ENCODE data around the gene CDC42SE2.
"Not testable (repeated sequence)": the region's sequence is repeated elsewhere in the genome, so short reads cannot be mapped to it uniquely, and the experiment has no call there.

CDC42SE2 gene

DNA sequence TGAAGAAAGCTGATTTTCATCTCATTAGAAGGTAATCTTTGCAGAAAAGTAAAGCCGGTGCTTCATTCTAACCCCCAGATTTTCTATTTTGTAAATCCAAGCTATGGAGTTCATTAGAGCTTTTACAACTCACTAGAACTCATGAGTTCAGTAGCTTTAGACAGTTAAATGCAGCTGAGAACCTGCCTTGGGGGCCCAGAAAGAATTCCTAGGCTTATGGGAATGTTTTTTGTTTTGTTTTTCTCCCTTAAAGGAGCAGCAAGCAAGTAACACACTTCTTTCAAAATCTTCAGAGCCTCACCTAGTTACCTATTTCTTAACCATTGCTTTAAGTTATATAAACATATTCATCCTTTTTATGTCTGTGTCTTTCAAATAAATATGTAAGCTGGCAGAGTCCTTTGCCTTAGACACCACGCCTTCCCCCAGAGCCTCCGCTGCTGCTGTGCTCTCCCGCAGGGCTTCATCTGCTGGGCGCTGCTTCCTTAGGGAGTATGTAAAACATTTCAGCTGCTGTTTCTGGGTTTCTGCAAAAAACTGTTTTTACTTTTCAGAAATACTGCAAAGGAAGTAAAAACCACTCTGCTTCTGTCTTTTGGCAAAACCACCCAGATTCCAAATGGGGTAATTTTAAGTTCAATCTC lies 132.9 kb downstream of the CDC42SE2 start:
- no peak for DNase-seq

DNA sequence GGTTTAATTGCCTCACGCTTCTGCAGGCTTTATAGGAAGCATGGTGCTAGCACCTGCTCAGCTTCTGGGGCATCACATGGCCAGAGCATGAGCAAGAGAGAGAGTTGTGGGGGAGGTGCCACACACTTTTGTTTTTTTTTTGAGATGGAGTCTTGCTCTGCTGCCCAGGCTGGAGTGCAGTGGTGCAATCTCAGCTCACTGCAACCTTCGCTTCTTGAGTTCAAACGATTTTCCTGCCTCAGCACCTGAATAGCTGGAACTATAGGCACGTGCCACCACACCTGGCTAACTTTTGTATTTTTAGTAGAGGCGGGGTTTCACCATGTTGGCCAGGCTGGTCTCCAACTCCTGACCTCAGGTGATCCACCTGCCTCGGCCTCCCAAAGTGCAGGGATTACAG lies 135.2 kb downstream of the CDC42SE2 start:
- not testable (repeated sequence) for DNase-seq

DNA sequence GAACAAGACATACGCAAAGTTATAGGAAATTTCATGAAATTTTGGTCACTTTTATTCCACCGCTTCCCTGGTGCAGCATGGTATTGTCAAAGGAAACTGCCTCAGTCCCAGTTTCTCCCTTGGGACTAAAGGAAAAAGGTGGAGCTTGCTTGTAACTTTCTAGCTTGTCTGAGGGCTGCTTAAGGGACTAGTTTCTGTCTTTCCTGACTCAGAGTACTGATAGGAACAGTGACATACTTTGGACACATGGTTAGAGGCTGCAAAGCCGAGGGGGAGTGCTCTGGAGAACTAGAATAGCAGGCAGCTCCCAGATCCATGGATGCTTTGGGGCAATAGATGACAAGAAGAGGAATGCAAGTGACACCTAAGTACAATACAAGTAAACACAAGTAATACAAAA lies 136.7 kb downstream of the CDC42SE2 start:
- DNase-seq, result no peak

DNA sequence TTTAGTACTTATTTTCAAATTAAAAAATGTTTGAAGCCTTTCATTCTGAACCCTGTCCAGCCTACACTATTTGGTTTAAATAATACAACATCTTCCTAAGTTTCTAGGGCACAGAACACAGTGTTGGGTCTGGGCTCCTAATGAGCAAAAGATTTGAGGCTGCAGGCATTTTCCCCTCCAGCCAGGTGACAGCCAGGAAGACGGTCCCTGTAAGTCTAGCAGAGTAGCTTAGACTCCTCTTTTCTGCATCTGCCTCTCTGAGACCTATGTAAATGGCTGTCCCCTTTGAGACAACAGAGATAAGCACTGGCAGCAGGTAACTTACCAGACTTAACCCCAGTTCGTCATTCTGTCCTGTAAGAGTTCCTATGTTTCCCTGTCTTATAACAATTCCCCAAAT lies 141.8 kb downstream of the CDC42SE2 start:
- DNase-seq, result no peak

DNA sequence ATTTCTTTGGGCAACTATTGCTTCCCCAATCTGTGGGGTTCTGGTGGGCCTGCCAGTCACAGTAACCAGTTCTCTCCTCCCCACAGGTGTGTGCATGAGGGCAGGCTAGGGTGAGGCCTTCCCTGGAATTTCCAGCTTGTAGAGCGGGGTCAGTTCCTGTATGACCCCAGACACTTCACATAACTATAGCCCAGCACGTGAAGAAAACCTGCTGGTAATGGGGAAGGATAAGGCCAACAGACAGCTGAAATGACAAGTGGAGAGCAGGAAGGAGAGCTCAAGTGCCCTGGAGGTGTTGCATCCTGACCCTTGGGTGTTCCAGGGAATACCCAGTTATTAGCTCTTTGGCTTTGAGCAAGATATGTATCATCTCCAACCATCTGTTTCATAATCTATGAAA lies 142.2 kb downstream of the CDC42SE2 start:
- DNase-seq, result no peak

DNA sequence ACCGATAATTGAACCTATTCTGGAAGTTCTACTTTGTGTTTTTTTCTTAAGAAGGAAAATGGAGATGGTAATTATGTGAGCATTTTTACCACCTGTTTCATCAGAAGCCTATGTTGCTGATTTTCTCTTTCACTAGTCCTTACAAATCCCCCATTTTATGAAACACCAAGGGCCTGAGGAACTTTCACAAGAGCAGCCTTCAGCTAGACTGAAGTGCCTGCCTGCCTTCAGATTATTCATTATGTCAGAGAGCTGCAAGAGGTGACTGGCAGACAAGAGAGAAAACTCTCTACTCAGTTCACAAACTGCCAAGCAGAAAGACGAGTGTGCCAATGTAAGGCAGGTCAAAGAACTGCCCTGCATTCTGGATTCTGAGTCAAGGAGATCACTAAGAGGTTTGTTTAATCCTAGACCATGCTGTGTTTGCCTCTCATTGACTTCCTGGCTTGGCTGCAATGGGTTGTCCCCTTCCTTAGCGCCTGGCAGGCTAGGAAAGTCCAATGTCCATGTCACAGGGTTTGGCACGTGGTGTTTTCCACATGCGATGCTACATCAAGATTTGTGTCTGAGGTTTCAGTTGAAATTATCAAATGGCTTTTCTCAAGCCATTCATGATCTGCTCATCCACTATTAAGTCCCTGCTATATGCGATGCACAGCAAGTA lies 143.3 kb downstream of the CDC42SE2 start:
- no peak for DNase-seq

DNA sequence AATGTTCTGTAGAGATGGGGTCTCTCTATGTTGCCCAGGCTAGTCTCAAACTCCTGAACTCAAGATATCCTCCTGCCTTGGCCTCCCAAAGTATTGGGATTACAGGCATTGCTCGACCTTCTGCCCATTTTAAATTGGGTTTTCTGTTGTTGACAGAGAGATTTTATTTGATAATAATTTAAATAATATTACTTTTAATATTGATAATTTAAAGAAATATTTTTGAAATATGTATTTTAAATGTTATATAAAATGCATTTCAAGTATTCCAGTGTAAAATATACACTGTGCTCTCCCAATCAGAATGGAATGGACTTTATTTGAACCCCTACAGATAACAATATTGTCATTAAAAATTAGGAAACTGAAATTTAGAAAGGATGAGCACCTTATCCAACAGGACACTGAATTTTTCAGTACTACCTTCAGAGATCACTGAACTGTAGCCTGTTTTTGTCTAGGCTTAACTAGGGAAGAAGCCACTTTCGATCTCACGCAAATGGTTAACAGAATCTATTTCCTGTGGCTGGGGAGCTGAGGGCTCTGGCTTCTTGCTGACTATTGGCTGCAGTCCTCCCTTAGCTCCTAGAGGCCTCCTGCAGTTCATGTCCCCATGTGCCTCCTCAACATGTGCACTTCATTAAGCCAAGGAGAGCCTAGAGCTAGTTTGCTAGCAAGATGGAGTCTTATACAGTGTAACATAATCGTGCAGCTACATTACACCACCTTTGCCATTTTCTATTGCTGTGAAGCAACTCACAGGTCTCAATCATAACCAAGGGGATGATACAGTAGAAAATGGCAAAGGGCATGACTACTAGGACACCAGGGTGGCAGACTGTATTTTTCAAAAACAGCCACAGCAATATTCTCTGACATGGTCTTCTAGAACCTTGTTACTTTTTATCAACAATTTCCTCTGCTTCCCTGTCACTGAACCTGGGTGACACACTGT lies 150.0 kb downstream of the CDC42SE2 start:
- DNase-seq, result peak; percentile 45

DNA sequence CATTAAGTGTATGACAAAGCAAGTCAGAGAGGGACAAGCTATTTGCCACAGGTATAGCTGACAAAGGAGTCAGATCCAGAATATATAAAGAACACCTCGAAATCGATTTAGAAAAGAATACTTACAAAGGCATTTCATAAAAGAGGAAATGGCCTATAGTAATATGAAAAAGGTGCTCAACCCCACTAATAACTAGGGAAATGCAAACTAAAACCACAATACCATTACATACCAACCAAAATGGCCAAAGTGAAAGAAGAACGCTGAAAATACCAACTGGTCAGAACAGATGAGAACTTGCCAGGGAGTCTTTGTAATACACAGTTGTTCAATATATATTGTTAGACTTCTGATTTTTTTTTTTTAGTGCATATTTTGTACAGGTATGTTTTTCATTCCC lies 152.9 kb downstream of the CDC42SE2 start:
- DNase-seq, result no peak

DNA sequence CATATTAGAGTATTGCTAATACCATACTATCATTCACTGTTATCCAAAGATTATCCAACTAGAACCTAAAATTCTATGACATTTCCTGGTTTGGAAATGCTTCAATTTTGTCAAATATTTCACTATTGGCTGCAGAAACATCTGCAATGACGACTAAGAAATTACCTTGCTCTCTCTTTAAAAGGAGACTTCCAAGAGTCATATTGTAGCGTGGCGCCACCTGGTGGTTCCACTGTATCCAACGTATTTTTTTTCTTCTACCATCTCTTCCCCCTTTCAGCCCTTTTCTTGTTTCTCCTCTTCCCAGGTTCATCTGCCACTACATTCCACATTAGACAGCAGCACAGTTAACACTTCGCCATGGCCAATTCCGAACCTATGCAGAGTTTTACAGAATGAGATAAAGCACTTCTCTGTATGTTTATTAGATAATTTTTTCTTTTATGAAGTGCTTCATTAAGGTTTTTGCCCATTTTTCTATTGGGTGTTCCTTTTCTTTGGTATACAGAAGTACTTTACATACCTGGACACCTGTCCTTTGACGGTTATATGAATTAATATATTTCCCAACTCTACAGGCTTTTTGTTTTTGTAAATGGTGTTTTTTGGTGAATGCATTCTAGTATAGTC lies 153.5 kb downstream of the CDC42SE2 start:
- DNase-seq, result peak; percentile 91

DNA sequence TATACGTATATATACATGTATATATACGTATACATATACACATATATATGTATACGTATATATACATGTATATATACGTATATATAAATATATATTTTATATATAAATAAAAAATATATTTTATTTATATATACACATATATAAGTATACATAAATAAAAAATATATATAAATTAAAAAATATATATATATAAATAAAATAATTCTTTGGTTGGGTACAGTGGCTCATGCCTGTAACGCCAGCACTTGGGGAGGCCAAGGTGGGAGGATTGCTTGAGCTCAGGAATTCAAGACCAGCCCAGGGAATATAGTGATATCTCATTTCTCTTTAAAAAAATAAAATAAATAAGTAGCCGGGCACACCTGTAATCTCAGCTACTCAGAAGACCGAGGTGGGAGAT lies 155.0 kb downstream of the CDC42SE2 start:
- DNase-seq, result no peak

DNA sequence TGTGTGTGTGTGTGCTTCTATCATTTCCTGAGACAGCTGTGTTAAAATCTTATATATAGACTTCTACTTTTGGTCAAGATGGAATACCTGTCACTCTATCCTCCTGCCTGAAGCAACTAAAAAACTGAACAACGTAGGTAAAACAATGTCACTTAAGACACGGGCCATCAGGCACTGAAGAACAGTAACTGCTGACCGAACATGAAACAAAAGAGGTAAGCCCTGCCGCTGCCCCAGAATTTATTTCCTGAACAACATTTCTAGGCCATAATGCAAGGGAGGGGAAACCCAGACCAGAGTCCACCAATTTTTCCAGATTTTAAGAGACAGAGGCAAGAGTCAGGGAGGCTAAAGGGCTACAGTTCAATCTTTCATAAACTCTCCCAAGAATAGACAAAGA lies 156.0 kb downstream of the CDC42SE2 start:
- DNase-seq, result no peak

DNA sequence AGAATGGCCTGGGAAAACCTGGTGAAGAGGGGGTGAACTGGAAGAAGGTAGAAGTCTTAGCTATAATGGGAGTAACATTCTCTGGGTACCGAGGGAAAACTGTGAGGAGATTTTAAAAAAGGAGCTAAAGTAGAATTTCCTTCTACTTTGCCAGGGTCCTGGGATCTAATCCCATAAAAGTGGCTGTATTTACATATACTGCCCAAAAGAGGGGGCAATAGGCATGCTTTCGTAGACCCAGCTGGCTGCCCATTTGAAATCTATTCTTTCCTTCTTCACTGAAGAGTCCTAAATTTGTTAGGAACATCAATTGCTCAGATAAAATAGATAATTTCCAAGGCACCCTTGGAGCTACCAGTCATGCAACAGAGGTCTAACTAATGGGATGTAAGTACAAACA lies 159.2 kb downstream of the CDC42SE2 start:
- DNase-seq, result no peak

DNA sequence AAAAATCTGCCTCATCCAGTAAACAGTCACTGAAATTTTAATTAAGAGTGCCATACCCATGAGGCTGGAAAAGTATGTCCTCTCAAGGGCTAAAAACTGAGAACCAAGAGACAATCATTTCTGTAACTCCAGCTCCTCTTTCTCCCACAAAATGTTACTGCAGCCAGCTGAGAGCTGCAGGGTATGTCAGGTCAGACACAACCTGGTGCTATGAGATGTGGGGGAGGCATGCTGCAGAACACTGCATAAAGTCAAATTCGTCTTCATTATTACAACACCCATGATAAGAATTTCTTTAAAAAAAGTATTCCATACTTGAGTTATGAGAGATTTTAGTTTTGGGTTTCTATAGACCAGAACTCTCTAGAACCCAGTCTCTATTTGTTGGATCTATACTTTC lies 162.2 kb downstream of the CDC42SE2 start:
- no peak for DNase-seq

DNA sequence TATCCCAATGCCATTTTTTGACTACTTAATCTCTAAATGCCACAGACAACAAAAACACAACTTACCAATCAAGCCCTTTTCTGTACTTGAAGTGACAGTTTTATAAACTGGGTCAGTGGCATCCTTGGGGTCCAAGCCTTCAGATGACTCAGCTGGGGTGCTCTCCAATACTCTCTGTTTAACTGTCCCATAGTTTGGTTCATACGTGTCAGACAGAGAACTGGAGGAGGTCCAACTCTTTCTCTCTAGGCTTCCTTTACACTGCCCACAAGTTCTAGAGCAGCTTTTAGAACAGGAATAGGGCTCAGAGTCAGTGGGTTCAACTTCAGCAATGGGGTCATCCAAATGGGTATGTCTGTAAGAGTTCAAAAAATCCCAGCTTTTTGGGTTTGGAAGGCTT lies 166.9 kb downstream of the CDC42SE2 start:
- no peak for DNase-seq

DNA sequence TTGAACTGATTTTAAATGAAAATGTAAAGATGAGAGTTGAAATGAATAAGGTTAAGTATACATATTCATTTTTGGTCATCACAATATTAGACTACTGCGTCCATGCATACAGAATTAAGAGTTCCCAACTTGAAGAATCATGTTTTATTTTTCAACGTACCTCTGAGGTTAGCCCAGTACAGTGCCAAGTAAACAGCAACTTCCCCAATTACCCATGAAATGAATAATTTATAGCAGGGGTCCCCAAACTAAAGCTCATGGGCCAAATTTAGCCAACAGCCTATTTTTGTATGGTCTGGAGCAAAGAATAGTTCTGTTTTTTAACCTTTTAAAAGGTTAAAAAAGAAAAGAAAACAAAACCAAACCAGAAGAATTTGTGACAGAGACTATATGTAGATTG lies 167.9 kb downstream of the CDC42SE2 start:
- DNase-seq, result no peak

DNA sequence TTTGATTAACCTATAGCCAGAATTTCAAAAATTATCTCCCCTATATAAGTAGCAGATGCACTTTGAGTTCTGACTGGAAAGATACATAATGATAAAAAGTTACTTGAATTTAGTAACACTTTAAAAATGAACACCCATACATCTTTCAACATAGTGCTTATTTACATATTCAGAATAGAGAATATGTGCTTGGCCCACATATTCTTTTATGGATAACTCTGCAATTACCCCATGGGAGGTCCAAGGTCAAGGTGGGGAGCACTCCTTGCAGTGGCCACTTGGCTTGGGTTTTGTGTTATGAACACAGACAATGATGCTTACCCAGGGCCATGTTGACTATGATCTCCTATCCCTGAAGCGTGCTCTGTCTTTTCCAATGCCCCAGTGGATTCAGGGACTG lies 169.3 kb downstream of the CDC42SE2 start:
- no peak for DNase-seq

DNA sequence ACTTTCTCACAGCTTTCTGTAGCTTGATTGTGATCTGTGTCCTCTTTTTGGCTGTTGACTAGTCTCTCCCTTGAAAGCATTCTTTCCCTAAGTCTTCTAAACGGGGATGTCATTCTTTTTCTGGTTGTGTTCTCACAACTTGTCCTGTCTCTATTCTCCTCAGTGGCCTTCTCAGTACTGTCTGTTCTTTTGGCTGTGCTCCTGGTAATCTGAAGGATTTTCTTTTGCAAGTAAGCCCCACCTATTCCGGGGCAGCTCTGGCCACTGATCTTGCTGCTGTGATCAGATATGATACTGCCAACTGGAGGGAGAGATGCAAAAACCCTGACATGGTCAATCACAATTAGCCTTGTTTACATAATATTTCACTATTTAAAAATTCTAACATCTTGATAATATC lies 172.2 kb downstream of the CDC42SE2 start:
- no peak for DNase-seq

DNA sequence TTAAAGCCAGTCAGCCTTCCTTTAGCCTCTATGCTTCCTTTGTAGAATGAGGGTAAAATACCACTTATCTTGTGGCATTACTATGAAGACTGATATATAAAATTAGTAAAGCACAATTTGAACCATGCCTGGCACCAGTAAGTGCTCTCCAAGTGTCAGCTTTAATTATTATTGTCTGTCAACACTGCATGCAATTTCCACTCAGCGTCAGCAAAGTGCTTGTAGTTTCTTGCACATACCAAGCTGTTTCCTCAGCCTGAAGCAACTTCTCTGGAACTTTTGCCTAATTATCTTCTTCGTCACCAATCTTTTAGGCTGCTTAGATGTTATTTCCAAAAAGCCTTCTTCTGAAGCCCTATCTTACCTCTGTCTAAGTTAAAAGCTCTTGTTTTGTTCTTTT lies 177.3 kb downstream of the CDC42SE2 start:
- DNase-seq, result no peak

Measured in CD4-positive, alpha-beta T cell treated with Interleukin-6 for 4 hours (primary cell).